T-helper 2 cell treated with Interferon-gamma antibody and Interleukin-4, amounts not matched to agents 100 ng/mL and 5 ng/mL, for 36 hours (primary cell): Measurements from ENCODE around the gene PNPLA7. TPM values are rescaled to one million over a fixed set of nuclear protein-coding genes. Genes with fewer than 3 reads are reported as not detected.
"Not testable (repeated sequence)": the region's sequence is repeated elsewhere in the genome, so short reads cannot be mapped to it uniquely, and the experiment has no call there.

Experiments used
- intact Hi-C: fragments of 100-400 bp; cut with micrococcal nuclease; formaldehyde crosslinking; loops from one replicate; pipeline ENCODE4 v1.15.1; 2023
- total RNA-seq: library from RNA; stranded (reverse); gene quantifications from 2 replicates; pipeline ENCODE4 v1.2.3, GENCODE V29; 2022

The PNPLA7 gene
- total RNA-seq, 1 donor from 2014 or later: 3.0 TPM

DNA sequence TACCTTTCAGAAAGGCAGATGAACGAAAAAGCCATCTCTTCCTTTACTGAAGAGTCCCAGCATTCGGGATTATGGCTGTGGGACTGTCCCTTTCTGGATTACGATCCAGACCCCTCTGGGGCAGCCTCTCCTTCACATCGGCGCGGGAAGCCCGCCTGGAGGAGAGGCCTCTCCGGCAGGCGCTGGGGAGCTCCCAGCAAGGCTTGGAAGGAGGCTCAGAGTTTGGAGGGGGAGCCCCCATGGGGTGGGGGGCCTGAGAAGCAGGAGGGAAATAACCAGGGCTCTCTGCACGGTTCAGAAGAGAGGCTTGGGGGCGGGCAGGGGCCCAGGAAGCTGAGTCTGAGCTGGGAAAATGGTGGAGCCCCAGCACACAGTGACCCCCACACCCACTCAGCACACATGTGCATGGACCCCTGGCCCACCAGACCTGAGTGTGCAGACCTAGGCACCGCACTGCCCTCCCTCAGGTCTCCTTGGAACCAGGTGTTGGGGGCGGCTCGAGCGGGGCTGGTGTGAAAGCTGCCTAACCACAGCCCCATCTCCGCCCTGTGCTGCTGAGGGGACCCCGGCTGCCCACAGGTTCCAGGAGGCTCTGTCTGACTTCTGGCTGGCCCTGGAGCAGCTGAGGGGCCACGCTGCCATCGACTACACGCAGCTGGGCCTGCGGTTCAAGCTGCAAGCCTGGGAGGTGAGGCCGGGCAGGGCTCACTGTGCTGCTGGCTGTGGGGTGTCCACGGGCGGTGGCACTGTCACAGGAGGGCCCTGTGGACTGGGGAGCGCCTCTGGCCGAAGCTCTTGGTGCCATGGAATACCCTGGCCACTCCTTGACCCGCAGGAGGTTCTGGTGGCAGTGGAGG lies 122.5 kb downstream of the PNPLA7 start:
- intact Hi-C loops: loop anchor here (10.0 kb wide), 1 partner anchor 1183 kb away; the partner anchor contains the start of gene QSOX2

DNA sequence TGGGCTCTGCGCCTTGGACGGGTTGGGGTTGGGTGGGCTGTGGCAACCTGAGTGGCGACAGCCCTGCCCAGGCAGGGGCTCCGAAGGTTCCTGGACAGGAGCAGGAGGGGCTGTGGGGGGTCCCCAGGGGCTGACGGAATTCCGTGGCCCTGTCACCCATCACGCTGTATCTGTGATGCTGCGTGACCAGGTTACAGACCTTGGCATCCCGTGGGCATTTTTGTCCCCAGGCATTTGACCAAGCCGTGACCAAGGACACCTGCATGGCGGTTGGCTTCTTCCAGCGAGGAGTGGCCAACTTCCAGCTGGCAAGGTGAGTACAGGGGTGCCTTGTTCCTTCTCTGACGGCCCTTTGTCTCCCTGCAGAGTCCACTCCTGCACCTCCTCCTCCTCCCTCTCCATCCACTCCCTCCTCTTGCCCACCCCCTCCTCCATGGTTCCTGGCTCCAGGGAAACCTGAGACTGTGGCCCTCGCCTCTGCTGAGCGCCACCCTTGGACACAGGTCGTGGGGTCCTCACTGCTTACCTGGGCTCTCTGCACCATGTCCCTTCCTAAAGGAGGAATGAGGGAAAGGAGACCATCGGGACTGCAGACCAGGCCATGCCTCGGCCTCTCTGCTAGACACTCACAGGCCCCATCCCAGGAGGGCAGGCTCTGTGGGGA lies 124.1 kb downstream of the PNPLA7 start:
- intact Hi-C loops: loop anchor here (10.0 kb wide), 1 partner anchor 1181 kb away; the partner anchor contains the start of gene QSOX2

DNA sequence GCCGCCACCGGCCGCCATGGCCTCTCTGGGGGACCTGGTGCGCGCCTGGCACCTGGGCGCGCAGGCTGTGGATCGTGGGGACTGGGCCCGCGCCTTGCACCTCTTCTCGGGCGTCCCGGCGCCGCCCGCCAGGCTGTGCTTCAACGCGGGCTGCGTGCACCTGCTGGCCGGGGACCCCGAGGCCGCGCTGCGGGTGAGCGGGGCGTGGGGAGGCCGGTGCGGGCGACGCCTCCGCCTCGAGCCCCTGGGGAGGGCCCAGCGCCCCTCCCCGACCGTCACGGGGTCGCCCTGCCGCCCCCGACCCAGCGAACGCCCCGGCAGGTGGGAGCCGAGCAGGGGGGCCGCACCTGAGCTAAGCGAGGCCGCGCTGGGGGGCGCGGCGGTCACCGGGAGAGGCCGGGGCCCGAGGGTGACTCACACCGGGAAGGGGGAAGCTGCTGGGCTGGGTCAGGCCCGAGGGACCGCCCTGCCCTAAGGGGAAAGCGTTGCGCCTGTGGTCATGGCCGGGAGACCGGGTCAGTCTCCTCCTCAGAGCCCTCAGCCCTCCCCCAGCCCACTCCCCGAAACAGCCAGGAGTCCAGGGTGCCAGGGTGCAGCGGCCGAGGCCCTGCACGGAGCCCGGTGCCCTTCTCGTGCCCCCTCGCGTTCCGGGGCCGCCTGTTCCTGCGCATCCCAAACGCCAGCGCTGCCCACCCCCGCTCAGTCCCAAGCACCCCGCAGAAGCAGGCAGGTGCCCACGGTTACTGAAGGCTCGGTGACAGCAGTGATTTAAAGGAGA lies 126.5 kb downstream of the PNPLA7 start:
- intact Hi-C loops: loop anchor here (1.0 to 10.0 kb wide), 4 partner anchors 22 to 1179 kb away; partner anchors contain the start of genes ARRDC1 and QSOX2

DNA sequence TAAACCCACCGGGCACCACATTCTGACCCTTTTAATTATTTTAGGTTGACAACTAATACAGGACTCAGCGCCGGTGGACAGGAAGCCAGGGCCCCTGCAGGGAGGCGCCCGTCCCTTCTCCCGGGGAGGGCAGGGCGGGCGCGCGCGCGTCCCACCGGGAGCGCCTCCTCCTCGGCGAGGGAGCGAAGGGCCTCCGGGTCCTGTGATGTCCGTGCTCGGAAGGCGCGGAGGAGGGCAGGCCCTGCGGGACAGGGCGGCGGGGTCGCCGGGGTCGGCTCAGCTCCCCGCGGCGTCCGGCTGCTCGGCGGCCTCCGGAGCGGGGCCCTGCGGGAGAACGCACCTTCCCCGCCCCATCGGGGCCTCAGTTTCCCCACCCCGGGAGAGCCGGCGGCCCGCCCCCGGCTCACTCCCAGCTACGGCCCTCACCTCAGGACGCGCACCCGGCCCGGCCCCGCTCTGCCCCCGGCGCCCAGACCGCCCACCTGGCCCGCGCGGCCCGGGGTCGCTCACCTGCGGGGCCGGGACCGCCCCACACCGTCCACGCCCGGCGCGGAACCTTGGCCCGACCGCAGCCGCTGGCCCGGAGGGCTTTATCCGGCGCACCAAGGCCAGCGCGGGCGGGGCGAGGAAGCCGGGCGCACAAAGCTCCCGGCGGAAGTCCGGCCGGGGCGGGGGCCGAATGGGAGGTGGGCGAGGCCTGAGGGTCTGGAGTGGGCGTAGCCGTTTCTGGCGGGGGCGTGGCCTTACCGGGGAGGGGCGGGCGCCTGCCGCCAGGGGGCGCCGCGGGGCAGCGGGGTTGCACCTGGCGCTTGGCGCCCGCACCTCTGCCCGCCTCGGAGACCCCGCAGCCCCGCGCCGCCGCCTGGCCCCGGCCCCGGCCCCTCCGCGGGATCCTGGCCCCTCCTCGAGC lies 127.3 kb downstream of the PNPLA7 start, which contains the start of the genes EXD3 and NOXA1:
TSS of gene EXD3 (minus strand) at position 559 of the 910 bp plus-strand sequence. CDS start 27,805 bp downstream, outside the sequence.
TSS of gene NOXA1 (plus strand) at position 790 of the 910 bp plus-strand sequence. CDS start 137 bp downstream, outside the sequence.
- intact Hi-C loops: loop anchor here (1.0 to 10.0 kb wide), 4 partner anchors 22 to 1178 kb away; partner anchors contain the start of genes ARRDC1 and QSOX2

DNA sequence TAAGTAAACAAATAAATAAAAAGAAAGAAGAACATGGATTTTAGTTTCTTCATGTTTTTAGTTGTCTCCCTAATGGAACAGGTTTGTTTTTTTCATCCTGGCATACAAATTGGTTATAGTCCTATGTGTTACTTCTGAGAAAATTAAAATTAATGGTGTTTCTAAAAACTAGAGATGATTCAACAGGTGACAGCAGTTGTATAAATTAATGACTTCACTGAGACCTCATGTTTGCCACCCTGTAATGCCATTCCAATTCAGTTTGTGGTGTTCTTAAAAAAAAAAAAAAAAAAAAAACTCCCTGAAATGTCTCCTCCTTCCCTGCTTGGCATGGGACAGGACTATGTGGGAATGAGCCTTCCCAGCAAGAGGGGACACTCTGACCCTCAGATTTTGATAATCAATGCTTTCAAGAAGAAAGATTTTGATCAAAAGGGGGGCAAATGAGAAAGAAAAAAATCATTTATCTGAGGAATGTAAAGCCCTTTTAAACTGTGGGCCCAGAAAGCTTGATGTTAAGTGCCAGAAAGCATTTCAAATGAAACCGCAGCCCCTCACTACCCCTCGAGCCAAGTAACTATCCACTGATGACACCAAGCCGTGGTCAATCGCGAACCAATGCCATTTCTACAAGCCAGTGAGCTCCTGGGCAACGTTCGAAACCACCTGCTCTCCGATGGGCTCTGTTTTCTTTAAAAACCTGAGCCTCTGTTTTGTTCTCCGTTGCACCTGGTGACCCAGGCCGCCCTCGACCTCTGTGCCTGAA lies 128.2 kb downstream of the PNPLA7 start:
- intact Hi-C loops: loop anchor here (2.0 to 10.0 kb wide), 2 partner anchors 39 to 1177 kb away; partner anchors contain the start of gene QSOX2

DNA sequence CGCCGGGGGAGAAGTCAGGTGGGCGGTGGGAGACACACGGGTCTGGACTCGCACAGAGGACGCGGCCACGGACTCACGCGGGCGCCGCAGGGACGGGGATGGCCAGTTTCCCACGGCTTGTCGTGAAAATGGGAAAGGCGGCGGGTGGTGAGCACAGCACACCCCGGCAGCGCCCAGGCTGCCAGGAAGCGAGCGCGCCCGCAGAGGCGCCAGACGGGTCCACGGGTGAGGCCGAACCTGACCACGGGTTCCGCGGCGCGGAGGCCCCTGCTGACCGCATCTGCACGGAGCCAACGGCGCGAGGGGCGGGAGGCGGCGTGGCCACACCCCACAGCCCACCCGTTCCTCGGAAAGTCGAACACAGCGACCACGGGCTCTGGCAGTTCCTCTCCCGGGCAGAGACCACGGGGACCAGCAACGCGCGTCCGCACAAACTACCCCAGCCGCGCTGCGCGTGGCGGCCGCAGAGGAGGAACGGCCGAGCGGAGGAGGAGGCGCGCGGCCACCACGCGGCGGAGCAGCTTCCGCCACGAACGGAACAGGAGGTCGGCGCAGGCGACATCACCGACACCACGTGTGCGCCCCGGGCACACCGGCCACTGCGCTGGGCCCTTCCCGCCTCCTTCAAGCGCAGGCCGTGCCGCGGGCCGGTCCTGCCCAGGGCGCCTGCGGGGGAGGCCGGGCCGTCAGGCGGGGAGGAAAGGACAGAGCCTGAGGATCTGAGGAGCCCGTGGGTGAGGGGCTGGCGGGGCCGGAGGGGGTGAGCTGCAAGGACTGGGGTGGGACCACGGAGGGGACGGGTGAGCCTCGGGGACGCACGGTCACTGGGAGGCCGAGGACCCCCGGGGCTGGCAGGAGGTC lies 132.8 kb downstream of the PNPLA7 start:
- intact Hi-C loops: no loop called here

DNA sequence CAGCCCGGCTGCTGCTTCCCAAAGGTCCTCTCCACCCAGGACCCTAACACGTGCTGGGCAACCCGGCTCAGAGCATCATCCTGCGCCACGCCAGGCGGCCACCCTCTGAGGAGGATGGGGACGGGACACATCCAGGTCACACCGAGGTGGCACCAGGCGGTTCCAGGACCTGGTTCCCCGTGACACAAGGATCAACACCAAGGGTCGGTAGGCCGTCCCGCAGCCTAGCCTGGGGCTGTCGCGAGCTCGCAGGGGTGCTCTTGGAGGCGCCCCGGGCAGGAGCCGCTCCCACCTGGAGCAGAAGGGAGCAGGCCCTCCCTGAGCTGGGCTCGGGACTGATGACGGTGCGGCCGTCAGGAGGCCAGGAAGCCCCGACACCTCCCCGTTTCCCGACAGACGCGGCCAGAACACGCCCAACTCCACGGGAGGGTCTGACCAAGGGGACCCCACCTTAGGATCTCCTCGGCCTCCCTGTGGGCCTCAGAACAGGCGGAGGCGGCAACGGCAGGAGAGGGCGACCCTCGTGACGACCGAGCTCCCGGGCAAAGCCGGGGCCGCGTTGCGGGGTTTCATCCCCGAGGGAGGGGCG lies 133.5 kb downstream of the PNPLA7 start:
- intact Hi-C loops: no loop called here

DNA sequence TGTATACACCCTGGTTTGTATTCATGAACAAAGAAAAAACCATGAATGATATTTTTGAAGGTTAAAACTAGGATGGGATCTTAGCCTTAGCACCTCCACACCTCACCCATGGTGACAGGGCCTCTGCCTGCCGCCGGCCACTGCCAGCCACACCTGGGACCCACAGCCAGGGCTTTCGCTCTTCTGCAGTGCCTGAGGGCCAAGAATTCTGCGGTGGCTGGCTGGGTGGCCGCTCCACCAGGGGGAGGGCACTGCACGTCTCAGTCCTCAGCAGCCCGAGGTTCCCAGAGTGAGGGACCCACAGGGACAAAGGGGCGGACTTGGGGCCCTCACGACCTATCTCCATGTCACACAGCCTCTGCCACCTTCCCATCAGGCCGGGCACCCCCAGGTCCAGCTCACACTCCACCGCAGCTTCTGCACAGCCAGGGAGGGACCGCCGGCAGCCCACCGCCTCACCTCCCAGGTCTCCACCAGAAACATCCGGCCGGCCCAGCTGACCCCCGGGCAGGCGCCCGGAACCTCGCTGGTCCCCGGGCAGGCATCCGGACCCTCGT lies 134.1 kb downstream of the PNPLA7 start:
- intact Hi-C loops: no loop called here

DNA sequence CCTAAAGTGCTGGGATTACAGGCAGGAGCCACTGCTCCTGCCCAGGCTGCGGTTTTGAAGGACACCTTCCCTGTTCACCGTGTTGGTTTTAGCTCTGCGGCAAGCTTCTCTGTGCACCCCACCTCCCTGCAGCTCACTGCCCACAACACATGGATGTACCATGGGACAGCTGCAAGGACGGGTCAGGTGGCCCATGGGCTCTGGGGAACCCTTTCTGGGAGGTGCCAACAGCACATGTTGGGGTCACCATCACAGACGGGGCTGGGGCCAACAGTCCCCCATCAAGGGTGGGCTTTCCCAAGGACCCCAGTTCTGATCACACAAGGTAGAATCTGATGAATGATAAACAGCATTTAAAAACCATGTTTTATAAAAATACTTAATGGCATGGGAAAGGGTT lies 134.8 kb downstream of the PNPLA7 start:
- intact Hi-C loops: no loop called here

DNA sequence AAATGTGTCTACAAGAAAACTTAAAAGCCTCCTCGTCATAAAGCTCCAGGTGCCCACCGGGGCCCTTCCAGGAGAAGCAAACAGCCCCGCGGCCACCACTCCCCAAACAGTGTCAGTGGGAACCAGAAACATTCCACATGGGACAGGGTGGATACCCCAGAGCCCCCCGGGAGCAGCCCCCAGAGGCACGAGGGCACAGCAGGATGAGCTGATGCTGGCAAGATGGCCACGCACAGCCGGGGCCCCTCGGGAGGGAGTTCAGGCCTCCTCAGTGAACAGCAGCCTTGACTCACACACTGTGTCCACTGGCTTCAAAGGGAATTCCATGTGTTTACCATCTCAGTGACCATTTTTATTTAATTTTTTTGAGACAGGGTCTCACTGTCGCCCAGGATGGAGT lies 137.8 kb downstream of the PNPLA7 start:
- intact Hi-C loops: no loop called here

DNA sequence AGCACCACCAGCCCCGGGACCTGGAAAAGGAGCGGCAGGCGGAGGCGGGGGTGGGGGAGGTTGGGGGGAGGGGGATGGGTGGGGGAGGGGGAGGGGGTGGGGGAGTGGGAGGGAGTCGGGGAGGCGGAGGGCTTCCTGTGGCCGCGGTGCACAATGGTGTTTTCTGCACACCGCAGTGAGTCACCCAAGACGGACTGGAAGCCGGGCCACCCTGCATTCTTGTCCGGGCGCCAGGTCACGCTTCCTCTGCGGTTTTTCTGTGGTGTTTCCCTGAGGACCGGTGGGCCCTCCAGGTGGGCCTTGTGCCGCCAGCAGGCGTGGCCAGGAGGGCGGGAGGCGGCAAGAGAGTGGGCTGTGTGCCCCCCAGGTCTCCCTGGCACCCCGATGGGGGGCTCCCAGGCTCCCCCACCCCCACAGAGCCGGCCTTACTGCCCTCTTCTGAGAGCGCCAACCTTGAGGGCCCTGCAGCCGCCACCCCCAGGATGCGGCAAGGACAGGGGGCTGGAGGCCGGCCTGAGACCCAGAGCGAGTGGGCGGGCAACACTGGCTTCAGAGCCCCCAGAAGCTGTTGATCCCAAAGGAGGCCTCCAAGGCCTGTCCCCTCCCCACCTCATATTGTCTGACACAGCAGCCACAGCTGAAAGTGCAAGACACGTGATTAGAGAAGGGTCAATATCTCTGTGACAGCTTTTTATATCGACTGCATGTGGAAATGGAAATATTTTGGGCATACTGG lies 138.4 kb downstream of the PNPLA7 start:
- intact Hi-C loops: no loop called here

DNA sequence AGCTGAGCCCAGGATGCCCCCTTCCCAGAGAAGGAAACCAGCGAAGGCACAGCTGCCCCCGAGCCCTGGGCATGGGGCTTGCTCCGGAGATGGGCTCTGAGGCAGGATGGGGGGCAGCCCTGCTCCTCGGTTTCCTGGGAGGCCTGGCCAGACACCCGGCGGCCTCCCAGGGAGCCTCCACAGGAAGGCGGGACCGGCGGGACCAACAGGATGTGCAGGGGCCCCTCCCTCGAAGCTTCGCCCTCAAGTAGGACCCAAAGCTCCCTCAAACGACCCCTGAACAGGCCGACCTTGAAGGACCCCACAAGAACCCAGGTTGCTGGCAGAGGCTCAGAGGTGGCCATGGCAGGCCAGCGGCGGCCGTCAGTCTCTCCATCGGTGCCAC lies 138.9 kb downstream of the PNPLA7 start:
- intact Hi-C loops: no loop called here

DNA sequence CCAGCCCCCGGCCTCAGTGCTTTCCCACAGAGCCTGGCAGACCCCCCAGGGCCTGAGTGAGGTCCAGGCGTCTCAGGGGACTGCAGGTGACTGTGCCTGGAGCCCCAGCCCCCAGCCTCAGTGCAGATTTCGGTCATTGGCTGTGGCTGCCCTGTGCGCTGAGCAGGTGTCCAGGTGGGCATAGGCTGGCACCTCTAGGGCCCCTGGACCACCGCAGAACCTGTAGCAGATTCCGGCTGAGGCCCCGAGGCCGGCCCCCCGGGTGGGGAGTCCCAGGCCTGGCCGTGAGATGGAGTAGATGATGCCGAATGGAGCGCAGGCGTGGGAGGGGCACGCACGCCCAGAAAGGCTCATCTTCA lies 139.3 kb downstream of the PNPLA7 start:
- intact Hi-C loops: no loop called here

DNA sequence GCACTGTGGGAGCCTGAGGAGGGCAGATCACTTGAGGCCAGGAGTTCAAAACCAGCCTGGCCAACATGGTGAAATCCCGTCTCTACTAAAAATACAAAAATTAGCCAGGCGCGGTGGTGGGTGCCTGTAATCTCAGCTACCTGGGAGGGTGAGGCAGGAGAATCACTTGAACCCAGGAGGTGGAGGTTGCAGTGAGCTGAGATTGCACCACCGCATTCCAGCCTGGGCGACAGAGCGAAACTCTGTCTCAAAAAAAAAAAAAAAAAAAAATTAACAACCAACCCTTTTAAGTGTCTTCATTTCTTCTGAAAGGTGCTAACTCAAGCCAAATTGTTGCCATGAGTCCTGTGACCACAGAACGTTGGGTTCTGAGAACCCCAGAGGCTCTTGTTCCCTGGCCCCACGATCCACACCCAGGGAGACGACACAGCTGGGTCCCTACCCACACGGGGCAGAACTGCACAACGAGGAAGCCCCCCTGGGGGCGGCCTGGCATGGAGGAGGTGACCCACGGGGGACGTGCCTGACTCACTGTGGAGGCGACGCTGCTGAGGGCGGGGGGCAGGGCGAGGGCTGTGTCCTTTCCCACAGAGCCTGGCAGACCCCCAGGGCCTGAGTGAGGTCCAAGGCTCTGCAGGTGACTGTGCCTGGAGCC lies 139.8 kb downstream of the PNPLA7 start:
- intact Hi-C loops: not testable (repeated sequence)
